ENCODE measurements around the gene USP6NL.

- TF ChIP-seq CTCF (IDR thresholded peaks at IDR 0.05; ENCODE audit: insufficient read depth, low read length), result no peak
- no peak for TF ChIP-seq REST (IDR thresholded peaks at IDR 0.05; ENCODE audit: insufficient replicate concordance, low read depth)
Measured at GRCh38 chr10:11553773-11554381, 57.6 kb downstream of the USP6NL start.

All from HL-60 (cell line).